Spleen (tissue), 11 donors: ENCODE results near the gene RNF167. TPM values are rescaled to one million over a fixed set of nuclear protein-coding genes. Genes with fewer than 3 reads are reported as not detected.
A peak's percentile ranks its signal among the peaks of the same experiment; 100 is the strongest.

Experiments used
- DNase-seq: peaks from one replicate; pipeline ENCODE4 v3.0.0-alpha.2; 2020
- H3K27ac ChIP-seq, 8 donors: fragments of 200-600 bp; sonication (generic) in 7 of 8; 1 replicate in 4 of 8; 2 replicates in 4 of 8; pipeline versions ENCODE4 v1.5.0 to v1.8.0; 2016 to 2021; ENCODE audit warnings: inconsistent platforms in 4 of 8, mild to moderate bottlenecking in 4 of 8, moderate library complexity in 1 of 8
- H3K27me3 ChIP-seq, 7 donors: fragments of 200-600 bp; sonication (generic) in 6 of 7; replicated peaks in 1 of 7; 1 replicate in 4 of 7; 2 replicates in 3 of 7; pipeline versions ENCODE4 v1.5.0 to v1.8.0; 2016 to 2021; ENCODE audit warnings: inconsistent platforms in 3 of 7, mild to moderate bottlenecking in 1 of 7
- H3K36me3 ChIP-seq, 6 donors: fragments of 200-600 bp; sonication (generic) in 5 of 6; 1 replicate in 4 of 6; 2 replicates in 2 of 6; pipeline versions ENCODE4 v1.5.0 to v1.8.0; 2016 to 2021; ENCODE audit warnings: inconsistent platforms in 2 of 6
- H3K4me1 ChIP-seq, 6 donors: fragments of 200-600 bp; sonication (generic) in 5 of 6; 1 replicate in 3 of 6; 2 replicates in 3 of 6; pipeline versions ENCODE4 v1.5.0 to v1.8.0; 2016 to 2021; ENCODE audit warnings: inconsistent platforms in 3 of 6
- H3K4me3 ChIP-seq, 8 donors: fragments of 200-600 bp; sonication (generic) in 7 of 8; 1 replicate in 4 of 8; 2 replicates in 4 of 8; pipeline versions ENCODE4 v1.5.0 to v1.8.0; 2016 to 2021; ENCODE audit warnings: inconsistent platforms in 4 of 8, mild to moderate bottlenecking in 4 of 8, moderate library complexity in 2 of 8
- H3K9me3 ChIP-seq, 8 donors: fragments of 200-600 bp; sonication (generic) in 7 of 8; 1 replicate in 4 of 8; 2 replicates in 4 of 8; pipeline versions ENCODE4 v1.5.0 to v1.8.0; 2016 to 2021; ENCODE audit warnings: inconsistent platforms in 4 of 8
- POLR2A ChIP-seq, 3 donors: fragments of 450-650 bp; IDR thresholded peaks; one replicate each; pipeline ENCODE4 v1.5.1; 2017; ENCODE audit warnings: antibody characterized with exemption in 3 of 3, mild to moderate bottlenecking in 1 of 3
- POLR2AphosphoS5 ChIP-seq, 3 donors: sonication (generic); formaldehyde crosslinking; IDR thresholded peaks; one replicate each; pipeline ENCODE4 v1.5.1; 2017; ENCODE audit warnings: antibody characterized with exemption in 3 of 3
- WGBS, 5 donors: extraction: QIAGEN DNeasy Blood & Tissue Kit in 3 of 5; methylation state at CpG; one replicate each; pipeline versions ENCODE4 v1.1.5 to v1.1.7; 2013 to 2018; 5-methylcytosine and 5-hydroxymethylcytosine counted together
- intact Hi-C: fragments of 100-400 bp; cut with DNase I; formaldehyde crosslinking; loops from one replicate; pipeline ENCODE4 v1.15.0; 2023; ENCODE audit warnings: low total_unique reads
- polyA plus RNA-seq, 3 donors: library from polyadenylated mRNA; stranded (reverse); fragments of 200-250 nt; gene quantifications; one replicate each; pipeline ENCODE4 v1.2.1, GENCODE V29; 2013
- total RNA-seq, 7 donors: library from RNA; depleted of rRNA in 3 of 7; stranded (reverse); fragments of >200 nt in 3 of 7; fragmentation: NEBNext Ultra II Directional in 4 of 7; extraction: Animal tissue kit (Norgen Biotek cat#: 25700) in 4 of 7; gene quantifications; one replicate each; pipeline versions ENCODE4 v1.1.0 to v1.2.1, GENCODE V29; 2016 to 2021
- TF ChIP-seq, protein P1 (sequence below), 11 experiments: fragments of 200-600 bp in 7 of 11; fragments of 450-650 bp in 4 of 11; sonication (generic) in 4 of 11; IDR thresholded peaks in 8 of 11; conservative IDR thresholded peaks in 3 of 11; 1 replicate in 7 of 11; 2 replicates in 4 of 11; pipeline versions ENCODE4 v1.4.0 to v1.8.0; 2016 to 2021; ENCODE audit warnings: antibody characterized with exemption in 11 of 11, inconsistent platforms in 4 of 11, mild to moderate bottlenecking in 1 of 11
- donor health status: healthy with polysubstance abuse.
- donor health status: DM: no; HTN: no; CAD: no; lungs with moderate emphysema.
- donor health status: DM: no; HTN: no; CAD: no.
- donor health status: Bipolar disorder and iron deficiency.
- donor health status: healthy.
- donor health status: DM: no; HTN: no; CAD: no.
- donor health status: DM: yes; HTN: yes; CAD: no.

RNF167 gene
- total and polyA plus RNA-seq, 10 donors = 57.6 to 146 (median 93.2) TPM

- intact Hi-C loops = loop anchor here (10.0 kb wide), 1 partner anchor 57 kb away; the partner anchor contains the start of genes INCA1 and KIF1C
These were observed 2.0 kb upstream of the RNF167 start for GRCh38 chr17:4938069-4938491.

DNA sequence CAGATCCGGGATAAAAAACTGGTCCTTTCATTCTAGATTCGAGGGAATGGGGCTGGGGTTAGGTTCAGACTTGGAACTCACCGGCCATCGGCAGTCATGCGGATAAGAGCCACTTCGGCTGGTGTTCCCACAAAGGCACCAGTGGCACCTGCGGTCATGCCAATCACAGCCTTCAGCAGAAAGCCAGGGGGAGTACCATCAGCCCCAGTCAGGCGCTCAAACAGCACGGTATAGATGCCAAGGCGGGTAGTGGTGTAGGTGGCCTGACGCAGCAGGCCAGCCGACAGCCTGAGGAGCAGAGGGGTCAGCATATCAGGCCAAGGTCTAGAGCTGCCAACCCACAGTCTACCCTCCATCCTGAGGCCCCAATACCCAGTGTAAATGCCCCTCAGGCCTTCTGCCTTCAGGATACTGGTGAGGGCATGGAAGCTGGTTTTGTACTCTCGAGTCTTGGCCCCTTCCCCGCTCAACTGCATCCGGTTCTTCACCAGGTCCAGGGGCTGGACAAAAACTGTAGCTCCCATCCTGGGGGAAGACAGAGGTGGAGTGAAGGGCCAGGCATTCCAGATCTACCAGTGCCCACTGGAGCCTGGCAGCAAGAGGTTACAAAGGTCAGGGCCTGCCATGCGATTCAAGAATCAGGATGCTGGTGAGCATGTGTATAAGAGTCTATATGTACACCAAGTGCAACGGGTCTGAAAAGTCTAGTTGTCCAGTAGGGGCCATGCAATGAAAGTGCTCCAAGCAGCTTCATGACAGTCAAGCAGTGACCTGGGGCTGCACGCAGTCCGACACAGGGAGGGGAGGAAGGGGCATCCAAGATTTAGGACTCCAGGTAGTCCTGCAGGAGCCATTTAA, 1.2 kb upstream of the RNF167 start:
- Histone ChIP-seq H3K4me1 (peaks cover 43 to 80% (median 63%) of the 10 kb centered on the region in 6 donors), H3K4me3 (peak overlapping the region; percentile 57 to 95 (median 78)), H3K27me3 (no peaks in the 10 kb centered on the region), H3K9me3 (no peaks in the 10 kb centered on the region), H3K36me3 (peaks cover 0 to 59% (median 34%) of the 10 kb centered on the region in 6 donors), H3K27ac (peak overlapping the region; percentile 93 to 99 (median 97))
- 39 to 65% (median 63%) methylated on average over 9 to 19 of the region's 19 CpGs for WGBS, 5 donors
- DNase-seq = peak; percentile 82
- intact Hi-C loops = loop anchor here (10.0 kb wide), 1 partner anchor 56 kb away; the partner anchor contains the start of genes INCA1 and KIF1C
- no peak for TF ChIP-seq POLR2AphosphoS5 (IDR thresholded peaks at IDR 0.05)

More at GRCh38 chr17:4938069-4938491, 2.0 kb upstream of the RNF167 start:
- Histone ChIP-seq H3K27ac (peak overlapping the region in 3 of 8 donors; percentile 95 to 98 (median 95)), H3K36me3 (peaks cover 0 to 51% (median 27%) of the 10 kb centered on the region in 6 donors), H3K4me3 (no peak overlapping the region), H3K4me1 (peaks cover 35 to 80% (median 58%) of the 10 kb centered on the region in 6 donors), H3K27me3 (no peaks in the 10 kb centered on the region), H3K9me3 (no peaks in the 10 kb centered on the region)
- TF ChIP-seq POLR2AphosphoS5 (IDR thresholded peaks at IDR 0.05) (no peak), POLR2A (IDR thresholded peaks at IDR 0.05) (no peak)
- TF ChIP-seq, protein P1, sequence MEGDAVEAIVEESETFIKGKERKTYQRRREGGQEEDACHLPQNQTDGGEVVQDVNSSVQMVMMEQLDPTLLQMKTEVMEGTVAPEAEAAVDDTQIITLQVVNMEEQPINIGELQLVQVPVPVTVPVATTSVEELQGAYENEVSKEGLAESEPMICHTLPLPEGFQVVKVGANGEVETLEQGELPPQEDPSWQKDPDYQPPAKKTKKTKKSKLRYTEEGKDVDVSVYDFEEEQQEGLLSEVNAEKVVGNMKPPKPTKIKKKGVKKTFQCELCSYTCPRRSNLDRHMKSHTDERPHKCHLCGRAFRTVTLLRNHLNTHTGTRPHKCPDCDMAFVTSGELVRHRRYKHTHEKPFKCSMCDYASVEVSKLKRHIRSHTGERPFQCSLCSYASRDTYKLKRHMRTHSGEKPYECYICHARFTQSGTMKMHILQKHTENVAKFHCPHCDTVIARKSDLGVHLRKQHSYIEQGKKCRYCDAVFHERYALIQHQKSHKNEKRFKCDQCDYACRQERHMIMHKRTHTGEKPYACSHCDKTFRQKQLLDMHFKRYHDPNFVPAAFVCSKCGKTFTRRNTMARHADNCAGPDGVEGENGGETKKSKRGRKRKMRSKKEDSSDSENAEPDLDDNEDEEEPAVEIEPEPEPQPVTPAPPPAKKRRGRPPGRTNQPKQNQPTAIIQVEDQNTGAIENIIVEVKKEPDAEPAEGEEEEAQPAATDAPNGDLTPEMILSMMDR (IDR thresholded peaks at IDR 0.05 in 8 of 11, conservative IDR thresholded peaks at IDR 0.05 in 3 of 11) = no peak
- 89 to 97% (median 96%) methylated on average over 11 of the region's 11 CpGs for WGBS, 5 donors
- DNase-seq = peak; percentile 82

GRCh38 chr17:4939546-4939795, 597 bp upstream of the RNF167 start:
- Histone ChIP-seq H3K4me1 (peaks cover 43 to 80% (median 63%) of the 10 kb centered on the region in 6 donors), H3K27ac (peak overlapping the region; percentile 93 to 99 (median 97)), H3K27me3 (no peaks in the 10 kb centered on the region), H3K36me3 (peaks cover 0 to 65% (median 36%) of the 10 kb centered on the region in 6 donors), H3K9me3 (no peaks in the 10 kb centered on the region), H3K4me3 (peak overlapping the region; percentile 57 to 95 (median 78))
- TF ChIP-seq POLR2AphosphoS5 (IDR thresholded peaks at IDR 0.05) = no peak
- no peak for TF ChIP-seq POLR2A (IDR thresholded peaks at IDR 0.05)
- TF ChIP-seq, protein P1 (IDR thresholded peaks at IDR 0.05 in 8 of 11, conservative IDR thresholded peaks at IDR 0.05 in 3 of 11) = no peak
- WGBS, 5 donors = 0 to 1% (median 0%) methylated on average over 16 of the region's 16 CpGs
- DNase-seq = peak; percentile 92
- intact Hi-C loops = loop anchor here (10.0 kb wide), 1 partner anchor 55 kb away; the partner anchor contains the start of genes INCA1 and KIF1C

GRCh38 chr17:4940555-4941318, 669 bp downstream of the RNF167 start:
- Histone ChIP-seq H3K36me3 (peaks cover 0 to 71% (median 49%) of the 10 kb centered on the region in 6 donors), H3K27me3 (no peaks in the 10 kb centered on the region), H3K4me1 (peaks cover 53 to 86% (median 73%) of the 10 kb centered on the region in 6 donors), H3K27ac (peak overlapping the region; percentile 93 to 99 (median 97)), H3K9me3 (no peaks in the 10 kb centered on the region), H3K4me3 (peak overlapping the region; percentile 57 to 95 (median 78))
- WGBS, 5 donors = 0 to 1% (median 1%) methylated on average over 23 to 29 of the region's 29 CpGs
- TF ChIP-seq, protein P1 (IDR thresholded peaks at IDR 0.05 in 8 of 11, conservative IDR thresholded peaks at IDR 0.05 in 3 of 11) = no peak
- TF ChIP-seq POLR2AphosphoS5 (IDR thresholded peaks at IDR 0.05) = peak in 2 of 3 donors; percentile 67 to 81
- intact Hi-C loops = loop anchor here (2.0 kb wide), 1 partner anchor 26 kb away; the partner anchor contains the start of gene SPAG7
- DNase-seq = peak; percentile 91
